ENCODE results near the gene MRPS15.

Gene MRPS15

DNA sequence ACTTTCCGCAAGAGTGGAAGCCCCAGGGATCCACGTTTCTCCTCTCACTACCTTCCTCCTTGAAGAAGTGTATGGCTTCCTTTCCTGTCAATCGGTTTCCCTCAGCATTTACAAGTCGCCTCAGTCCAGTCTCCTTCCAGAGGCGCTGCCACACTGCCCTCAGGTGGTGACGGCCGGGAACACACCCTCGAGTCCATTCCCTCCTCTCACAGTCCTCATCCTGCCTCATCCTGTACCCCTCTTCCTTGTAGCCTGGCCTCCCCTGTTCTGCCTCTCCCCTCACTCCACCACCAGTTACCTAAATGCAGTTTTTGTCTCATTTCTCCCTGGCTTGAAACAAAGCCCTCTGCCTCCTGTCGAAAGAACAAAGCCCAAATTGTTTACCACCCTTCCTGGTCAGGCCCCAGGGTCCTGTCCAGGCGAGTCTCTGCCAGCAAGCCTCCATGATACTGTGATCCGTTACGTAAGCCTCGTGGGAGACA lies 43.3 kb downstream of the MRPS15 start:
- no peak overlapping the region for H3K4me3 ChIP-seq (ENCODE audit: low read length)
- TF ChIP-seq, protein P1, sequence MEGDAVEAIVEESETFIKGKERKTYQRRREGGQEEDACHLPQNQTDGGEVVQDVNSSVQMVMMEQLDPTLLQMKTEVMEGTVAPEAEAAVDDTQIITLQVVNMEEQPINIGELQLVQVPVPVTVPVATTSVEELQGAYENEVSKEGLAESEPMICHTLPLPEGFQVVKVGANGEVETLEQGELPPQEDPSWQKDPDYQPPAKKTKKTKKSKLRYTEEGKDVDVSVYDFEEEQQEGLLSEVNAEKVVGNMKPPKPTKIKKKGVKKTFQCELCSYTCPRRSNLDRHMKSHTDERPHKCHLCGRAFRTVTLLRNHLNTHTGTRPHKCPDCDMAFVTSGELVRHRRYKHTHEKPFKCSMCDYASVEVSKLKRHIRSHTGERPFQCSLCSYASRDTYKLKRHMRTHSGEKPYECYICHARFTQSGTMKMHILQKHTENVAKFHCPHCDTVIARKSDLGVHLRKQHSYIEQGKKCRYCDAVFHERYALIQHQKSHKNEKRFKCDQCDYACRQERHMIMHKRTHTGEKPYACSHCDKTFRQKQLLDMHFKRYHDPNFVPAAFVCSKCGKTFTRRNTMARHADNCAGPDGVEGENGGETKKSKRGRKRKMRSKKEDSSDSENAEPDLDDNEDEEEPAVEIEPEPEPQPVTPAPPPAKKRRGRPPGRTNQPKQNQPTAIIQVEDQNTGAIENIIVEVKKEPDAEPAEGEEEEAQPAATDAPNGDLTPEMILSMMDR (IDR thresholded peaks at IDR 0.05; ENCODE audit: insufficient read depth, low read depth, low read length, missing control alignments) = peak; percentile 99
- DNase-seq (ENCODE audit: low read depth) = peak; percentile 85

DNA sequence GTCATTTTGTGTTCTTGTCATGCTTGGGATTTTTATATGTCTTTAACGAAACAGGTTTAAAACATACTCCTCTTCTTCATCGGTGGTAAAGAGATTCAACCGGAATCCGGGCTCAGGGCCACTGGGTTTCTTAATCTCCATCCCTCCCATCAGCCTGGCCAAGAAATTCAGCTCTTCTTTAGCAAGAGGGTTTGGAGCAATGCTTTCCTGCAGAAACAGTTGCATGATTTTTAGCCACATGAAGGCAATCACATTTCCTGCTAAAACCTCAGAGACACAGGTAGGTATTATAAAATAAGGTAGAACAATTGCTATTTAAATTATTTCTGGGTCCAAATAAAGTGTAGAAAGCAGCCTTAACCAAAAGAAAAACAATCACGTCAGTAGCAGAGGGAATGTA lies 43.8 kb downstream of the MRPS15 start:
- no peak overlapping the region for H3K4me3 ChIP-seq (ENCODE audit: low read length)
- TF ChIP-seq, protein P1 (IDR thresholded peaks at IDR 0.05; ENCODE audit: insufficient read depth, low read depth, low read length, missing control alignments) = no peak
- no peak for DNase-seq (ENCODE audit: low read depth)

DNA sequence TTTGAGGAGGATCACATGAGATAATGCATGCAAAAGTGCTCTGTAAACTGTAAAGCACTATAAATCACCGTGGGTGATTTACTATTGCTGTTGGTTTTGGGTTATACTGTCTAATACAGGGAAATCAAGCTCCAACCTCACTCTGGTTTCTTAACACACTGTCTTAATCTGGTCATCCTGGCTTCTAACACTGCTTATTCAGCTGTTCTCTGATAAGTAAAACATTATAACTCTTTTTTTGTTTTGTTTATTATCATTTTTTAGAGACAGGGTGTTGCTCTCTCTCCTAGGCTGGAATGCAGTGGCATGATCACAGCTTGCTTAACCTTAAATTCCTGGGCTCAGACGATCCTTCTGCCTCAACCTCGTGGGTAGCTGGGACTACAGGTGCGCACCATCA lies 44.6 kb downstream of the MRPS15 start:
- no peak overlapping the region for H3K4me3 ChIP-seq (ENCODE audit: low read length)
- TF ChIP-seq, protein P1 (IDR thresholded peaks at IDR 0.05; ENCODE audit: insufficient read depth, low read depth, low read length, missing control alignments) = no peak
- no peak for DNase-seq (ENCODE audit: low read depth)

DNA sequence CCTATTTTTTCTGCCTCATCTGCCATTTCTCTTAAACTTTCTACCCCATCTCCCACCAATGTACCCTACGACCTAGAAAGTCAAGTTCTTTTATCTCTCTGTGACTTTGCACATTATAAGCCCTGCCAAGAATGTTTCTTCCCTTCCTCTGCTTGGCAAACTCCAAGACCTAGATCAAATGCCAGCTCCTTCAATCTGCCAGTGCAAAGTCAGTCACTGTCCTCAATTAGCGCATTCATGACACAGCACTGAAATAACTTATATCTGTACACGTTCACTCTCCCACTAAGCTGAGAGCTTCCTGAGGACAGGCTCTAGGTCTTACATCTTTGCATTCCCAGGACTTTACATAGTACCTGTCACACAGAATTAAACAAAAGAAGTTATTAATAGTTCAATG lies 45.0 kb downstream of the MRPS15 start:
- no peak for DNase-seq (ENCODE audit: low read depth)
- TF ChIP-seq, protein P1 (IDR thresholded peaks at IDR 0.05; ENCODE audit: insufficient read depth, low read depth, low read length, missing control alignments) = no peak
- H3K4me3 ChIP-seq (ENCODE audit: low read length) = no peak overlapping the region

DNA sequence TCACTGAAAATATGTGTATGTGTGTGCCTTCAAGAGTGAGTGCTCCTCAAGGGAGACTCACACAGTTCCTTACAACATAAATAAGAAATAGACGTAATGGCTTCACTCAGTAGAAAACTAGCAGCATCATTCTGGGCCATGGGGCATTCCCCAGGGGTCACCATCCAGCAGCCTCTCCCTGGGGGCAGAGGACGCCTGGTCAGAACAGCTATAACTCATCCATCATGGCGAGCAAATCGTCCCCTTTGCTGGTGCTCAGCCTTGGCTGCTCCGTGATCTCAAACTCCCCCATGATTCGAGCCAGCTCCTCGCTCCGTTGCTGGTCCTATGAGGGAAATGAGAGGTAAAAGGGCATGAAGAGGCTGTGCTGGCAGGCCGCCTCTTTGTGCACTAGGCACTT lies 46.3 kb downstream of the MRPS15 start:
- TF ChIP-seq, protein P1 (IDR thresholded peaks at IDR 0.05; ENCODE audit: insufficient read depth, low read depth, low read length, missing control alignments) = no peak
- DNase-seq (ENCODE audit: low read depth) = no peak
- H3K4me3 ChIP-seq (ENCODE audit: low read length) = no peak overlapping the region

DNA sequence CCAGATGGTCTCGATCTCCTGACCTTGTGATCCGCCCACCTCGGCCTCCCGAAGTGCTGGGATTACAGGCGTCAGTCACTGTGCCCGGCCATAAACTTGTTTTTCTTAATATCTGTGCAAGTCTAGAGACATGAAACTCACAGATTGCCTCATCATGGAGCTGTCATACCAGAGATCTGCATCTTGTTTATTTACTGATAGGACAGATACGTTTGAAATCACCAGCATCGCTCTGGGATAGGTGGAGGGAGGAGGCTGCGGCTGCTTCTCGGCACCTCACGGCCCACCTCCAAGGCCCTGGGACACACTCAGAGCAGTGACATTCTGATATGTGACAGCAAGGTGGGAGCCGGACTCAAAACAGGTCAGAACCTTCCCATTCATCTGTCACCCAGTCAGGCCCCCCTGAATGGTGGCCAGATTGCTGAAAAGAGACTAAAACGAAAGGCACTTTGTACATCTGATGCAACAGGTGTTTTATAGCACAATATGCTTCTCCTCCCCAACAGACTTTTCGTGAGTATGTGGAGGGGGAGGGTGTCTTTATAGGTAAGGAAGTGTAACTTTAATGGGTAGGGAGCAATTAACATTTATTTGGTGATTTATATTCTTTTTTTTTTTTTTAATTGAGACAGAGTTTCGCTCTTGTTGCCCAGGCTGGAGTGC lies 48.4 kb downstream of the MRPS15 start:
- DNase-seq (ENCODE audit: low read depth) = no peak
- TF ChIP-seq, protein P1 (IDR thresholded peaks at IDR 0.05; ENCODE audit: insufficient read depth, low read depth, low read length, missing control alignments) = no peak
- no peak overlapping the region for H3K4me3 ChIP-seq (ENCODE audit: low read length)

DNA sequence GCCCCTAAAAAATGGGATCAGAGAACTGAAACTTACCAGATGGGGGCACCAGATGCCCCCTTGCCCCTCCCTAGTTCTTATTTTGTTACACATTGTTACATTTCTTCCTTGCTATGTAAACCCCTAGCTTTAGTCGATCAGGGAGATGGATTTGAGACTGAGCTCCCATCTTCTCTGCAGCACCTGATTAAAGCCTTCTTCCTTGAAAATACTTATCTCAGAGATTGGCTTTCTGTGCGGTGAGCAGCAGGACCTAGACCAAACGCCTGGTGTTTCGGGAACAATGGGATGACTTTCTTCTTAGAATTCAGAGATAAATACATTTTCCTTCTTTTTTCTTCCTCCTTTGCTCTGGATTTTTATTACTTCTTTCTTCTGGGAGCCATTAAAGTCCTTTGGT lies 49.8 kb downstream of the MRPS15 start:
- no peak for DNase-seq (ENCODE audit: low read depth)
- TF ChIP-seq, protein P1 (IDR thresholded peaks at IDR 0.05; ENCODE audit: insufficient read depth, low read depth, low read length, missing control alignments) = no peak
- no peak overlapping the region for H3K4me3 ChIP-seq (ENCODE audit: low read length)
